ENCODE results near the gene TMC3. TPM values are rescaled to one million over a fixed set of nuclear protein-coding genes. Genes with fewer than 3 reads are reported as not detected.

Gene TMC3
- total and polyA plus RNA-seq, 2 experiments from 2014 or later = 0.43 TPM; not detected in 1

- no peak for TF ChIP-seq EZH2 (IDR thresholded peaks at IDR 0.05; ENCODE audit: borderline replicate concordance)
- TF ChIP-seq CTCF (IDR thresholded peaks at IDR 0.05; ENCODE audit: poor library complexity) = no peak
- no peak for TF ChIP-seq EZH2phosphoT487 (IDR thresholded peaks at IDR 0.05; ENCODE audit: low read depth, severe bottlenecking, unreplicated experiment)
Observed at GRCh38 chr15:81281456-81281735, 92.6 kb downstream of the TMC3 start.

More at GRCh38 chr15:81281456-81281735, 92.6 kb downstream of the TMC3 start:
- no peak for DNase-seq (ENCODE audit: low spot score)
- Histone ChIP-seq H3K4me2 (no peak overlapping the region), H3K27me3 (no peaks in the 10 kb centered on the region), H3K9me2 (replicated peaks; ENCODE audit: insufficient read depth) (no peaks in the 10 kb centered on the region), H3K9me3 (ENCODE audit: low read depth) (no peaks in the 10 kb centered on the region), H4K20me1 (ENCODE audit: insufficient read depth, poor library complexity, severe bottlenecking) (no peaks in the 10 kb centered on the region), H3K79me2 (no peaks in the 10 kb centered on the region), H2AFZ (no peak overlapping the region), H3K27ac (no peak overlapping the region), H3K4me3 (no peak overlapping the region), H3K4me1 (ENCODE audit: insufficient read depth) (no peaks in the 10 kb centered on the region), H3K36me3 (replicated peaks; ENCODE audit: insufficient read depth, low read depth) (no peaks in the 10 kb centered on the region)
- WGBS (ENCODE audit: low lambda C conversion rate, missing lambda C conversion rate) = 100% methylated on average over 3 of the region's 3 CpGs

Other genes with a start within 250 kb of the TMC3 start
- gene CFAP161, start 239.9 kb downstream of the TMC3 start, total RNA-seq = 0.32 TPM in 1 of 2 replicates, not detected in the other
- 0.81 TPM in 1 of 2 replicates, not detected in the other for gene CFAP161, start 239.9 kb downstream of the TMC3 start, polyA plus RNA-seq
- gene IL16, start 177.3 kb downstream of the TMC3 start, total RNA-seq = 1.1 and 3.3 TPM in 2 replicates
- 0.92 and 2.4 TPM in 2 replicates for gene IL16, start 177.3 kb downstream of the TMC3 start, polyA plus RNA-seq
- gene STARD5, start 50.1 kb downstream of the TMC3 start, total RNA-seq = 7.2 and 8.2 TPM in 2 replicates
- 10.6 and 13.7 TPM in 2 replicates for gene STARD5, start 50.1 kb downstream of the TMC3 start, polyA plus RNA-seq

Measured in hepatocyte (in vitro differentiated cells).